Gastrocnemius medialis (tissue), 4 donors: ENCODE data around the gene CDH4. TPM values are rescaled to one million over a fixed set of nuclear protein-coding genes. Genes with fewer than 3 reads are reported as not detected.

ENCODE experiments used
- ATAC-seq, 2 donors: fragments of 150-250 bp; one replicate each; pipeline ENCODE4 v1.9.1; 2016
- DNase-seq, 2 donors: peaks; one replicate each; pipeline ENCODE4 v3.0.0-alpha.2; 2019
- H3K27ac ChIP-seq, 4 donors: fragments of 200-600 bp; sonication (generic); 1 replicate in 1 of 4; 2 replicates in 3 of 4; pipeline ENCODE4 v1.5.1; 2016 to 2018; ENCODE audit warnings: mild to moderate bottlenecking in 2 of 4, moderate library complexity in 1 of 4
- H3K27me3 ChIP-seq, 3 donors: fragments of 200-600 bp; sonication (generic) in 2 of 3; 1 replicate in 1 of 3; 2 replicates in 2 of 3; pipeline versions ENCODE4 v1.5.1 to v1.6.0; 2016 to 2019; ENCODE audit warnings: mild to moderate bottlenecking in 1 of 3, moderate library complexity in 1 of 3
- H3K36me3 ChIP-seq, 2 donors: fragments of 200-600 bp; sonication (generic) in 1 of 2; one replicate each; pipeline ENCODE4 v1.5.1; 2017 to 2018
- H3K4me1 ChIP-seq, 2 donors: fragments of 200-600 bp; sonication (generic) in 1 of 2; one replicate each; pipeline ENCODE4 v1.5.1; 2016 to 2017; ENCODE audit warnings: mild to moderate bottlenecking in 2 of 2
- H3K4me3 ChIP-seq, 4 donors: fragments of 200-600 bp; sonication (generic) in 3 of 4; 1 replicate in 1 of 4; 2 replicates in 3 of 4; pipeline ENCODE4 v1.5.1; 2016 to 2019; ENCODE audit warnings: mild to moderate bottlenecking in 2 of 4
- H3K9me3 ChIP-seq, 3 donors: fragments of 200-600 bp; sonication (generic) in 2 of 3; 1 replicate in 1 of 3; 2 replicates in 2 of 3; pipeline ENCODE4 v1.5.1; 2016 to 2019
- POLR2A ChIP-seq, 2 donors: fragments of 450-650 bp; IDR thresholded peaks; one replicate each; pipeline ENCODE4 v1.6.1; 2017; ENCODE audit warnings: antibody characterized with exemption in 2 of 2, mild to moderate bottlenecking in 2 of 2, moderate library complexity in 2 of 2
- in situ Hi-C, 4 donors: fragments of 200-750 bp; cut with MboI; loops; one replicate each; pipeline versions ENCODE4 v1.15.0 to v1.8.0; 2017; ENCODE audit warnings: low sequenced_read_pairs in 4 of 4
- intact Hi-C: fragments of 100-400 bp; cut with DNase I; formaldehyde crosslinking; loops from one replicate; pipeline ENCODE4 v1.15.1; 2023; ENCODE audit warnings: low total_unique reads
- total RNA-seq, 4 donors: library from RNA; depleted of rRNA; stranded (reverse); fragments of >200 nt; gene quantifications; one replicate each; pipeline versions ENCODE4 v1.1.0 to v1.2.3, GENCODE V29; 2016
- TF ChIP-seq, protein P1 (sequence below), 5 experiments: fragments of 450-650 bp in 3 of 5; fragments of 200-600 bp in 2 of 5; sonication (generic) in 2 of 5; IDR thresholded peaks in 4 of 5; conservative IDR thresholded peaks in 1 of 5; 1 replicate in 4 of 5; 2 replicates in 1 of 5; pipeline ENCODE4 v1.5.1; 2016 to 2019; ENCODE audit warnings: antibody characterized with exemption in 5 of 5, mild to moderate bottlenecking in 3 of 5, moderate library complexity in 3 of 5

The CDH4 gene
- total RNA-seq, 4 donors from 2014 or later: 0.38 to 1.2 (median 0.86) TPM

DNA sequence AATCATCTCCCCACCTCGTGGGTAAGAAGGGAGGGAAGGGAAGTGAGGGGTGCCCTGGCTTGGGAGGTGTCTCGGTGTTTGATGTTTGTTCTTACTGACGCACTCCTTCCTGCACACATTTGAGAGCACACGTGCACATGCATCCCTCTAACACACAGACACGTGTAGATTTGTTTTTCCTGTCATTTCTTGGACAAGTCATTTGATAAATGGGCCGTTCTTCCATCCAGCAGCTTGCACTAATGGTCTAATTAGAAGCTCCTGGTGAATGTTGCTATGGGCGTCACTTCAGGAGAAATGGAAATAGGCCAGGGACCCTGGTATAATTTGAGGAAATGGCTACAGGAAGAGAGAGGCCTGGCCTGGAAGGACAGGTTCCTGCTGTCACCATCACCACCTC lies 352.5 kb downstream of the CDH4 start:
- intact Hi-C loops (no loop called here), in situ Hi-C loops (no loop called here)
- H3K27ac ChIP-seq: no peak overlapping the region
- DNase-seq (no peak), ATAC-seq (no peak)
- no peak overlapping the region for H3K4me3 ChIP-seq
- H3K27me3 ChIP-seq: no peaks in the 10 kb centered on the region
- TF ChIP-seq POLR2A (IDR thresholded peaks at IDR 0.05): no peak
- TF ChIP-seq, protein P1, sequence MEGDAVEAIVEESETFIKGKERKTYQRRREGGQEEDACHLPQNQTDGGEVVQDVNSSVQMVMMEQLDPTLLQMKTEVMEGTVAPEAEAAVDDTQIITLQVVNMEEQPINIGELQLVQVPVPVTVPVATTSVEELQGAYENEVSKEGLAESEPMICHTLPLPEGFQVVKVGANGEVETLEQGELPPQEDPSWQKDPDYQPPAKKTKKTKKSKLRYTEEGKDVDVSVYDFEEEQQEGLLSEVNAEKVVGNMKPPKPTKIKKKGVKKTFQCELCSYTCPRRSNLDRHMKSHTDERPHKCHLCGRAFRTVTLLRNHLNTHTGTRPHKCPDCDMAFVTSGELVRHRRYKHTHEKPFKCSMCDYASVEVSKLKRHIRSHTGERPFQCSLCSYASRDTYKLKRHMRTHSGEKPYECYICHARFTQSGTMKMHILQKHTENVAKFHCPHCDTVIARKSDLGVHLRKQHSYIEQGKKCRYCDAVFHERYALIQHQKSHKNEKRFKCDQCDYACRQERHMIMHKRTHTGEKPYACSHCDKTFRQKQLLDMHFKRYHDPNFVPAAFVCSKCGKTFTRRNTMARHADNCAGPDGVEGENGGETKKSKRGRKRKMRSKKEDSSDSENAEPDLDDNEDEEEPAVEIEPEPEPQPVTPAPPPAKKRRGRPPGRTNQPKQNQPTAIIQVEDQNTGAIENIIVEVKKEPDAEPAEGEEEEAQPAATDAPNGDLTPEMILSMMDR (IDR thresholded peaks at IDR 0.05 in 4 of 5, conservative IDR thresholded peaks at IDR 0.05 in 1 of 5): no peak
- H3K9me3 ChIP-seq: no peaks in the 10 kb centered on the region
- H3K4me1 ChIP-seq: no peaks in the 10 kb centered on the region
- H3K36me3 ChIP-seq: no peaks in the 10 kb centered on the region

DNA sequence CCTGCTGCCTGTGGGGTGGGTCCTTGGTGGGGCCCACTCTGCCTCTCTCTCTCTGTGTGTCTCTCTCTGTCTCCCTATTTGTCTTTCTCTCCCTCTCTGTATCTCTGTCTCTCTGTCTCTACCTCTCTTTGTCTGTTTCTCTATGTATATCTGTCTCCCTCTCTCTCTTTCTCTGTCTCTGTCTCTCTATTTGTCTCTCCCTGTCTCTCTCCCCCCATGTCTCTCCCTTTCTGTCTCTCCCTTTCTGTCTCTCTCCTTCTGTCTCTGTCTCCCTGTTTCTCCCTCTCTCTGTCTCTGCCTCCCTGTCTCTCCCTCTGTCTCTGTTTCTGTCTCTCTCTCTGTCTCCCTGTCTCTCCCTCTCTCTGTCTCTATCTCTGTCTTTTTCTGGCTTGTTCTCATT lies 353.2 kb downstream of the CDH4 start:
- DNase-seq (no peak), ATAC-seq (no peak)
- in situ Hi-C loops (no loop called here), intact Hi-C loops (no loop called here)
- no peaks in the 10 kb centered on the region for H3K27me3 ChIP-seq
- H3K4me1 ChIP-seq: no peaks in the 10 kb centered on the region
- H3K27ac ChIP-seq: no peak overlapping the region
- no peak for TF ChIP-seq POLR2A (IDR thresholded peaks at IDR 0.05)
- TF ChIP-seq, protein P1 (IDR thresholded peaks at IDR 0.05 in 4 of 5, conservative IDR thresholded peaks at IDR 0.05 in 1 of 5): no peak
- H3K36me3 ChIP-seq: no peaks in the 10 kb centered on the region
- H3K4me3 ChIP-seq: no peak overlapping the region
- no peaks in the 10 kb centered on the region for H3K9me3 ChIP-seq

DNA sequence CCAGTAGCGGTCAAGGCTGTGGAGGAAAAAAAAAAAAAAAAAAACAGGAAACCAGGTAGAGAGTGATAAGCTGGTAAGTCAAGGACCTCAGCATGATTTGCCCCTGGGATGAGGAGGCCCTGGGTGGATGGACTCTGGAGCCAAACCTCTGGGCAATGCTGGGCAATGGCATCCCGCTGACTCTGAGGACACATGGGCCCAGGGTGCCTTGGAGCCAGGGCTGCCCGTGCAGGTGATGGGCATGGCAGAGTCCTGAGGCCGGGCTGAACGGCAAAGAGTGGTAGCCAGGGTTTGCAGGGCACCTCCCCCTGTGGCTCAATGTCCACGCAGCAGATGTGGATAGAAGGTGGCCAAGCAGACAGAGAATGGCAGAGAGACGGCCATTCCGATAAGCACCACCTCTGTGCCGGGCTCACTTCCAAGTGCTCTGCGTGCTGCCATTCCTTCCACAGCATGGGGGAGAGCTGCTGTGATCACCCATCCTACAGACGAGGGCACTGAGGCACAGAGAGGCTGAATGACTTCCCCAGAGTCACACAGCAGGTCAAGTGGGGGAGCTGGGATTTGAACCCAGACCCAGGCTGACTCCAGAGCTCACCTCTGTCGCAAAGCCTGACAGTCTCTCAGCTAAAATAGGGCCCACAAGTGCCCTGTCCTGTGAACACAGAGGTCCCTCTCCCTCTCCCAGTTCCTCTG lies 353.9 kb downstream of the CDH4 start:
- no peak for ATAC-seq

GRCh38 chr20:61608275-61609085 lies 356.4 kb downstream of the CDH4 start:
- DNase-seq (no peak), ATAC-seq (no peak)
- intact Hi-C loops: no loop called here
- TF ChIP-seq POLR2A (IDR thresholded peaks at IDR 0.05): no peak
- TF ChIP-seq, protein P1 (IDR thresholded peaks at IDR 0.05 in 4 of 5, conservative IDR thresholded peaks at IDR 0.05 in 1 of 5): no peak
- H3K36me3 ChIP-seq: no peaks in the 10 kb centered on the region
- no peaks in the 10 kb centered on the region for H3K27me3 ChIP-seq
- no peak overlapping the region for H3K4me3 ChIP-seq
- no peaks in the 10 kb centered on the region for H3K4me1 ChIP-seq
- H3K27ac ChIP-seq: no peak overlapping the region
- H3K9me3 ChIP-seq: peaks cover 0 to 3% (median 0%) of the 10 kb centered on the region in 3 donors
- in situ Hi-C loops: no loop called here

More for the DNA sequence above, 353.9 kb downstream of the CDH4 start:
- Histone ChIP-seq H3K9me3 (no peaks in the 10 kb centered on the region), H3K27ac (no peak overlapping the region), H3K4me1 (no peaks in the 10 kb centered on the region), H3K27me3 (no peaks in the 10 kb centered on the region), H3K4me3 (no peak overlapping the region), H3K36me3 (no peaks in the 10 kb centered on the region)
- in situ Hi-C loops: no loop called here
- TF ChIP-seq POLR2A (IDR thresholded peaks at IDR 0.05): no peak
- TF ChIP-seq, protein P1 (IDR thresholded peaks at IDR 0.05 in 4 of 5, conservative IDR thresholded peaks at IDR 0.05 in 1 of 5): no peak
- intact Hi-C loops: no loop called here
- no peak for DNase-seq
